Panc1 (cell line): ENCODE results near the gene SLIT3. TPM values are rescaled to one million over a fixed set of nuclear protein-coding genes. Genes with fewer than 3 reads are reported as not detected.

Experiments used
- ATAC-seq: fragments of 200-7000 bp; cut with Tn5 transposase; 2 replicates; pipeline ENCODE4 v1.9.1; 2020; ENCODE audit warnings: mild to moderate bottlenecking, moderate library complexity
- BruUV-seq: library from RNA; stranded (reverse); fragments of 400-500 nt; replicated peaks from 2 replicates; lab custom pipeline; 2021; lab: Mats Ljungman, UMichigan
- CTCF ChIA-PET: fragments of 300-600 bp; sonication (Branson Sonifier 250); formaldehyde crosslinking; loops from one replicate; lab custom pipeline; 2022; ENCODE audit warnings: antibody characterized with exemption; lab: Charles Lee
- POLR2A ChIA-PET: fragments of 300-600 bp; sonication (Branson Sonifier 250); formaldehyde crosslinking; loops from one replicate; lab custom pipeline; 2022; ENCODE audit warnings: antibody characterized with exemption; lab: Charles Lee
- DNase-seq: peaks from one replicate; pipeline ENCODE4 v3.0.0-alpha.2; 2010; ENCODE audit warnings: low read depth, low spot score
- H3K27ac ChIP-seq: 2 replicates; pipeline ENCODE4 v1.5.1; 2011; ENCODE audit warnings: mild to moderate bottlenecking, low read length, inconsistent platforms
- H3K27me3 ChIP-seq: fragments of 200-500 bp; sonication (Bioruptor generic); 2 replicates; pipeline ENCODE4 v1.6.0; 2014; ENCODE audit warnings: low read length, inconsistent platforms; ENCODE audit not compliant: control insufficient read depth, insufficient read depth
- H3K36me3 ChIP-seq: fragments of 200-500 bp; sonication (Bioruptor generic); 2 replicates; pipeline ENCODE4 v1.5.1; 2014; ENCODE audit warnings: inconsistent platforms, mild to moderate bottlenecking, low read length, moderate library complexity; ENCODE audit not compliant: control insufficient read depth, insufficient read depth
- H3K4me1 ChIP-seq: 2 replicates; pipeline ENCODE4 v1.5.1; 2011; ENCODE audit warnings: inconsistent platforms, mild to moderate bottlenecking, low read length, moderate library complexity; ENCODE audit not compliant: control insufficient read depth, insufficient read depth
- H3K4me3 ChIP-seq, 2 experiments: 2 replicates each; pipeline ENCODE4 v1.5.1; 2011 to 2012; ENCODE audit warnings: low read depth in 2 of 2, low read length in 2 of 2, mild to moderate bottlenecking in 2 of 2, inconsistent platforms in 1 of 2, moderate library complexity in 1 of 2
- H3K9me3 ChIP-seq: fragments of 200-500 bp; sonication (Bioruptor generic); 2 replicates; pipeline ENCODE4 v1.5.1; 2014; ENCODE audit warnings: low read depth, mild to moderate bottlenecking, inconsistent platforms, low read length, moderate library complexity; ENCODE audit not compliant: control insufficient read depth, insufficient read depth
- CTCF ChIP-seq: fragments of 450-650 bp; IDR thresholded peaks from 2 replicates; pipeline ENCODE4 v1.5.1; 2017; ENCODE audit warnings: mild to moderate bottlenecking
- POLR2AphosphoS5 ChIP-seq: IDR thresholded peaks from 2 replicates; pipeline ENCODE4 v1.6.1; 2012; ENCODE audit warnings: mild to moderate bottlenecking, low read depth, low read length, moderate library complexity
- REST ChIP-seq, 2 experiments: IDR thresholded peaks; 2 replicates each; pipeline ENCODE4 v1.6.1; 2011 to 2012; ENCODE audit warnings: low read depth in 2 of 2, control low read depth in 1 of 2, low read length in 1 of 2, mild to moderate bottlenecking in 1 of 2, moderate library complexity in 1 of 2; ENCODE audit not compliant: insufficient read depth in 1 of 2
- SIN3A ChIP-seq: IDR thresholded peaks from 2 replicates; pipeline ENCODE4 v1.6.1; 2012; ENCODE audit warnings: low read depth, mild to moderate bottlenecking, low read length, moderate library complexity, borderline replicate concordance; ENCODE audit not compliant: insufficient read depth
- TCF7L2 ChIP-seq: IDR thresholded peaks from 2 replicates; pipeline ENCODE4 v1.6.1; 2011; ENCODE audit warnings: mild to moderate bottlenecking, low read depth, low read length, inconsistent platforms
- in situ Hi-C: cut with HindIII; loops from 2 replicates; pipeline ENCODE4 v1.10.0; 2016; ENCODE audit warnings: low sequenced_read_pairs, low pct_unique_long_range_greater_than_20kb
- intact Hi-C: fragments of 100-400 bp; cut with micrococcal nuclease; formaldehyde crosslinking; loops from one replicate; pipeline ENCODE4 v1.10.0; 2022; ENCODE audit not compliant: unreplicated experiment
- total RNA-seq: library from RNA; stranded (reverse); gene quantifications from one replicate; pipeline ENCODE4 v1.2.1, GENCODE V29; 2021; ENCODE audit not compliant: unreplicated experiment

SLIT3 gene
- total RNA-seq, 1 experiment from 2014 or later, result 26.4 TPM

- in situ Hi-C loops (no loop called here), intact Hi-C loops (no loop called here)
- BruUV-seq, result no TSS peak
- DNase-seq (no peak), ATAC-seq (no peak)
- H3K9me3 ChIP-seq, result peaks cover 14% of the 10 kb centered on the region; the same call in 1 of the 2 replicates
- no peaks in the 10 kb centered on the region for H3K36me3 ChIP-seq
- H3K27me3 ChIP-seq, result no peaks in the 10 kb centered on the region
- CTCF ChIA-PET, result no interaction called here
- TF ChIP-seq CTCF (no peak), TCF7L2 (no peak), SIN3A (no peak), POLR2AphosphoS5 (no peak), REST (IDR thresholded peaks at IDR 0.05; ENCODE audit: insufficient read depth in 1 of 2, low read depth in 2 of 2, low read length in 1 of 2) (no peak)
- POLR2A ChIA-PET, result no interaction called here
- H3K27ac ChIP-seq, result no peak overlapping the region; the same call in 1 of the 2 replicates
- no peak overlapping the region for H3K4me3 ChIP-seq
- H3K4me1 ChIP-seq, result peaks cover 2% of the 10 kb centered on the region; the same call in 1 of the 2 replicates
These were observed 143.9 kb downstream of the SLIT3 start for GRCh38 chr5:169157064-169157463.

- no peak for ATAC-seq
- Histone ChIP-seq H3K27ac (no peak overlapping the region), H3K4me1 (no peaks in the 10 kb centered on the region), H3K36me3 (no peaks in the 10 kb centered on the region), H3K27me3 (no peaks in the 10 kb centered on the region), H3K9me3 (peaks cover 14% of the 10 kb centered on the region; the same call in 1 of the 2 replicates), H3K4me3 (no peak overlapping the region)
- intact Hi-C loops, result no loop called here
- POLR2A ChIA-PET, result no interaction called here
- BruUV-seq, result no TSS peak
- TF ChIP-seq TCF7L2 (no peak), SIN3A (no peak), REST (IDR thresholded peaks at IDR 0.05; ENCODE audit: insufficient read depth in 1 of 2, low read depth in 2 of 2, low read length in 1 of 2) (no peak), POLR2AphosphoS5 (no peak), CTCF (no peak)
- DNase-seq, result no peak
- in situ Hi-C loops, result no loop called here
- CTCF ChIA-PET, result no interaction called here
These were observed 146.3 kb downstream of the SLIT3 start for GRCh38 chr5:169154679-169155078.
